HG03064 (cell line): ENCODE data around the gene SKIDA1.

Experiments
- ATAC-seq: cut with Tn5 transposase; IDR thresholded peaks from one replicate; pipeline ENCODE4 v1.9.1; 2021; ENCODE audit warnings: low read depth; ENCODE audit not compliant: unreplicated experiment

The SKIDA1 gene

DNA sequence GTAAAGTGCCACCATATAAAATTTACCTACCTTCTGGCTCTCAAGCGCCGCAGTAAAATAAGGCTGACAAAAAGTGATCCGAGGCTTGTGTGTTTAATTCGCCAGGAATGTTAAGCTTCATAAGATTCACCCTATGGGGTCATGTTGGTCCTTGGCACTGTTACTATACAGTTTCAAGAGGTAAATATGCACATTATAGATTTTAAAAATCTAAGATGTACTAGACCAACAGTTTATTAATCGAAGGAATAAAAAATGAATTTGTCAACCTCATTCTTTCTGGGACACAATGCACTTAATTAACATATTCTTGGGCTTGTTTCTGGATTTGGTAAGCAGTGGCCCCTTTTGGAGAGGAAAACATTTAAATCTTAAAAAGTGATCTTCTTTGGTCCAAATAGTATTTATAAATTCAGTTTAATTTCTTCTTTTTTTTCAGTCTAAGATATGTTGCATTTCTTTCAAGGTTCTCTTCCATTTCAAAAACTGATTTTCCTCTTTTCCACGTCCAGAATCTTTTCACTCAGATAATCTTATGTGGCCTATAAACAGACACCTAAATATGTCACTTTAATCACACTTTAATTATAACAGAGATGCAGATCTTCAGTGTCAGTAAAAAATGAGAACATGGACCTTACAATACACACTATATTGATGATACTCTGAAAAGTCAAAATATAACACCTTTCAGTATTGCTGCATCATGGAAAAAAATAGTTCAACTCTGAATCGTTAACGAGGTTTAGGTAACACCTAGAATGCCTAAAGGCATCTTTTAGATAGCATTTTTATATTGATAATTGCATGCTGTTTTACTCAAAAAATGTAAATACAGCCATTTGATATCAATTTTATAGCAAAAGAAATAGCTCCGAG is 3.8 kb upstream of the SKIDA1 start:
- ATAC-seq: no peak

DNA sequence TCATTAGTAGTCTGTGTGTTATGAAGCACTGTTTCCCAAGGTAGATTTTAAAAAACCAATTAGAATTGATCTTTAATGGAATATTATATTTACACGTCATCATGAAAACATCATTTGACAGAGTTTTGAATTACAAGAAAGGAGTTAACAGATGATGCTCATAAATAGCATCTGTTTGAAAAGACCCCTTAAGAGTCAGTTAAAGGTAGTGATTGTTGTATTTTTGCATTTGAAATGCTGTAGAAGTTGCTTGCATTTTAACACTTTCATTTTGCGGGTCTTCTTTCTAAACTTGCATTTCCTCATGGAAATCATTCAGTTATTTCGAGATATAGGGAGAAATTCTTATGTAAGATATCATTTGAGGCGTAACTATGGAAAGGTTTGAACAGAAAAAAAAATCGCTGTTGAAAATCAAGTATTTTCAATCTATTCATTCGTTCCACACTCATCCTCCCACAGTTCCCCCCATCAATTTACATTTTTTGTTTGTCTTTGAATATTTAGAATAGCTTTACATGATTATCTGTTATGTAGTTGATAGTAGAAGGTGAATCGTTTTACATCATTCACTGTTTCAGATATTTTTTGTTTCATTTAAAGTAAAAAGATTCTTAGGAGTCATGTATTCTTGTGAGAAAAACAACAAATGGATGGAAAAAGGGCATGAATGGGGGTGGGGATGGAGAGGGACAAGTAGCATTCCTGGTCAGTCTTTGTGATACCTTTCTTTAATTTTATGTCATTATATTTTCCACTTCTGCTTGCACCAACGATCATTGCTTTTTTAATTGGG is 3.0 kb upstream of the SKIDA1 start:
- no peak for ATAC-seq

DNA sequence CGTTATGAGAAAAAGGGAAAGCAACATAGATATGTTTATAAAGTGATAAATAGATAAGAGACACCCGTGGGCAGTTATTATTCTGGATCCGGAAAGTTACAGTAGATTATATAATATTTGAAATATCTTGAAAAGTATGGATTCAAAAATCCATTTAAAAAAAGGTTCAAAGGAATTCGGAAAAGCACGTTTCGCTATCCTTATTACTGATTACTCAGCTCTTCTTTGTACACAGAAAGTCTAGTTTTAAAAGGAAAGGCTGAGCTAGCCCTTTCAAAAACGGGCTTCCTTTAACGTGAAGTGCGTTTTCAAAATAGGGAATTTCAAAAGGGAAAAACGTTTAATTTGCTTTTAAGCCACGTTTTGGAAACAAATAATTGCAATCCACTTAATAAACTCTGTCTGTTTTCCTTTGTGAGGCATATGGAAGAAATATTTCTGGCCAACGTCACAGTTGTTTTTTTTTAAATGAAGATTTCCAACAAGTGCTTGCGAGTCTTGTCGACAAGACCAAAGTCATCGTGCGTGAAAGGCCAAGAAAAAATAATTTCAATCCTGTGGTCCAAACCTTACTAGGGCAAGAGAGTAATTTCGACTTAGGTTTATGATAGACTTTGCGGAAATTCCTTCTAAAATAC is 2.2 kb upstream of the SKIDA1 start:
- ATAC-seq: no peak

DNA sequence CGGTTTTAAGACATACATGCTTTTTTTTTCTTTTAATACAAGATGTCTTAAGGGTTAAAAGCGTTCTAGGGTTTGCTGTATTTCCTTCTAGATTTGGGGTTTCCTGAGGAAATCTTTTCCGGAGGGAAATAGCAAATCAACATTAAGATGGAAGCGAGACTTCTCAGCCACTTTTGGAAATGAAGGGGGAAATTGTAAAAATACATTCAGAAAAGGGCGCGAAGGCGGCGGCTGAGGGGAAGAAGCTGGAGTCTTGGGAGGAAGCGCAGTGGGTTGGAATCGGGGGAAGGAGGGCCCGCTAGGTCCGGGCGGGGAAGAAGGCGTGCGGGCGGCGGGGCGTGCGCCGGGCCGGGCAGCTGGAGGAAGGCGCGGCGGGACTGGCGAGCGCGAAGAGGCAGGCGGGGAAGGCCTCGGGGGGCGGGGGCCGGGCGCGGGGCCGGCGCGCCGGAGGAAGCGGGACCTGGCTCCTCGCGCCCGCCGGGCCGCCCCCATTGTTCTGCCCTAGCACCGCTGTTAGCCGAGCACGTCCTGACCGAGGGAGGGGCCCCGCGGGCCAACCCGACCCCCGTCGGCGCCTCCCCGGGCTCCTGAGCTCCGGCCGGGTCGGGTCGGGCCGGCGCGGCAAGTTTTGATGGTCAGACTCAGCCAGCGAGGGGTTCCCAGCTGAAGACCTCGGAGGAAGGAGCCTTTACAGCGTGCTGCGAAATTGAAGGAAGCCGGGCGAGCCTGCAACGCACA is 1.5 kb upstream of the SKIDA1 start:
- no peak for ATAC-seq

DNA sequence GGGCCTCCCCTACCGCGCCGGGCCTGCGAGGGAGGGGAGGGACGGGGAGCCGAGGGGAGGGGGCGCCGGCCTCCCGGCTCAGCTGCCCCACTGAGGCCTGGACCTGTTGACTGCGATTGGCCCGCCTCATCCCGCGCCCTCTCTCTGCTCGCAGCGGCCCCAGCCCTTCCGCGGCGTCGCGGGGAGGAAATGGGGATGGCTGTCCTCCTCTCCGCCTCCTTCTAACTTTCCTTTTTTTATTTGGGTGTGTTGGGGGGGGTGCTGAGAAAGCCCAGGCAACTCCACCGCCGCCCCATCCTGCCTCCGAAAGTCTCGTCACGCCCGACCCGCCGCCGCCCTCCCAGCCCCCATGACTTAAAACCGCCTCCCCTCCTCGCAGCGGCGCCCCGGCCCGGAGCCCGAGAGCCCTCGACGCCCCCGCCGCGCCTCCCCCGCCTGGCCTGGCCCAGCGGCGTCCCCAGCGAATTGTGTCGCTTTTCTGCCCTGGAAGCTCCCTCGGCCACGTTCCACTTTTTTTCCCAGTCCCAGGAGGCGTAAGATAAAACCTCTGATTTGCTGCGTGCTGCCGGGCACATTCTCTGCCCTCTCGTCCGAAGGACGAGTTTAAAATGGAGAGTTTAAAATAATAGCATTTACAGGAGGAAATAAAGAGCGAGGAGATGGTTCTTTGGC is 842 bp upstream of the SKIDA1 start:
- peak; percentile 13 for ATAC-seq

DNA sequence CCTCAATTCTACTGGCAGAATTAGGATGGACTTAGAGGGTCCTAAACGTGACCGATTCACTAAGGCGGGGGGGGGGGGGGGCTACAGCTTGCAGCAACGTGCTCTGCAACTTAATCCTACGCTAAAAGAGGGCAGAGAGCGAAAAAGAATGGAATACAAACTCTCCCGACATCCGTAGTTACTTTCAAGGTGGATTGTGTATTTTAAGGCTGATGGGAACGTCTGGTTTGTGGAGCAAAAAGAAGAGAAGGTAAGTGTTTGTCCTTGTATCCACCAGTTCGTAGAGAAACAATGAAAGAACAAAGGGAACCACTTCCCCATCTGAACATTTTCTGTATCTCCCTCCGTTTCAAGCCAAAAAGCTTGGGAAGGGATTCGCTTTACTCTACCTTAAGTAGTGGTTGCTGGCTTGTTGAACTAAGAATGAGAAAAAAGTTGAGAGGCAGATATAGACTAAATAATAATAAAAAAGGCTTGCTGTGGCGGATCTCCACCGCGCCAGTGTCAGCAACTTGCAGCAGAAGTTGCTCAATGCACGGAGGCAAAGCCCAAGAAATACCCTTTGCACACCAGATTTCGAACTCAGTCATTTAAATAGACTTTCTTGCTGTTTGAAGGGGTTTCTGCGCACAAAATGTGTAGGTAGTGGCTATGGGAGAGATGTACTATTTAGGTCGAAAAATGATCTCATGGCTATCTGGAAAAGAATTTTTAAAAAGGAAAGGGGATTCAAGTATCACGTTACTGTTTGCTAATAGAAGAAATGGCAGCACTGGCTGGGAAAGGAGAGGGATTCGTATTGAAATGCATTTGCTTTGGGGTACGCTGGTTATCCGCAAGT is 736 bp downstream of the SKIDA1 start:
- no peak for ATAC-seq

DNA sequence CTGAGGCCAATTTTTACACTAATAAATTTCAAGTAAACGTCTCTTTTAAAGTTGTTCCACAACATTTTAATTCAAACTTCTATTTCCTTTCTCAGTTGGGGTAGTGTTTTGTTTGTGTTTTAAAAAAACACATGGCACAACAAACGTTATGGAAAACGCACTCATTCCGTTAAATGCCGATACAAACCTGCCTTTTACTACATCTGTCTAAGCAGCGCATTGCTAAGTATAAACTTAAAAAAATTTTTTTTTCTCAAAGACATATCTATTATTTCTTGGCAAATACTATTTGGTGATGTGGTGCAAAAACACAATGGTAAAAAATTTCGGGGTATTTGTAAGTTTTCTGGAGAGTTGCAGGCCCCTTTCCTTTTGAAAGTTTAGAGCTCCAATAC is 1.4 kb downstream of the SKIDA1 start:
- no peak for ATAC-seq

DNA sequence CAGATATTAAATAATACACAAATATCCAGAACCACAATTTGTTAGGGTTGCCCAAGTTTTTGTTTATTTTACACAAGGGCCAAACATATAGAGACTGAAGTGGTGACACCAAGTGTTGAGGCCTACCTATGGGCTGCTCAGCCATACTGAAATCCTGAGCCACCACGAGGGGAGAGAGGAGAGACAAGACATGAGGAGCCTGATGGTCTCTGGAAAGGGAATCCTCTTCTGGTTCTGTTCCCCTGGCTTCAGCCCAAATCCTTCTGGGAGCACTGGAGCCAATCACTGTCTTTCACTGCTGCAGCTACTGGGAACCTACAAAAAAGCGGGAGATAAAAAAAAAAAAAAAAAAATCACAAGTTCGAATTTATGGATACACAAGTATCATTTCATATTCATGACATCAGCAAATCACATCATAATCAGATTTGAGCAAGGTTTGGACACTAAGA is 1.9 kb downstream of the SKIDA1 start:
- ATAC-seq: no peak

DNA sequence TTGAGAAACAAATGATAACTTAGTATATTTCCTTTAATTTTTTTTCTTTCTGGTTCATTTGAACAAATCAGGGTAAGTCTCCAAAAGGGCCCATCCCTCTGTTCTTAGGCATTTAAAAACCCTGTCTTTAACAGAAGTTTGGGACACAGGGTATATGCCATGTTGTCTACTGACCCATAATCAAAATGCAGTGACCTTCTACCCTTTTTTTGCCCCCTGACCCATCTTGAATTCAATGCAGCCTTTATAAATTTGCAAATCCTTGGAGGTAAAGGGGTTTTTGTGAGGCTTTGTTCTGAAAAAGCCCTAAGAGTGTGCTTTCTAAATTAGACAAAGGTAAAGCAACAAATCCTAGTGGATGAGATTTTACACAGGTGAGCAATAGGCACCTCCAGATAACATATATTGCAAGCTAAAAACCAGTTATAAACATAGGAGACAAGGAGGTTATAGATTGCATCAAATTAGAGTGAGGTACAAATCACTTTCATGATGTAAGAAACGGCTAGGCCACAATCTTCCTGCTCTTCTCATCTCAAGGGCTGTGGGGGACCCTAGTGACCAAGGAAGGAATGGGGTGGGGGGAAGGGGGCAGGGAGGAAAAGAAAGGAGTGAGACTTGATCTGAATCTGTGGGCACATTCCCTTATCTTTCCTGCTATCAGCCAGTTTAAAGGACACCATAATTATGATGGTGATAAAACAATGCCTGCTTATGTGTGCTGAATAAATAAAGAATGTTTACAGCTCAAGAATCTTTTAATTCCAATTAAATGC is 2.7 kb downstream of the SKIDA1 start:
- ATAC-seq: no peak

DNA sequence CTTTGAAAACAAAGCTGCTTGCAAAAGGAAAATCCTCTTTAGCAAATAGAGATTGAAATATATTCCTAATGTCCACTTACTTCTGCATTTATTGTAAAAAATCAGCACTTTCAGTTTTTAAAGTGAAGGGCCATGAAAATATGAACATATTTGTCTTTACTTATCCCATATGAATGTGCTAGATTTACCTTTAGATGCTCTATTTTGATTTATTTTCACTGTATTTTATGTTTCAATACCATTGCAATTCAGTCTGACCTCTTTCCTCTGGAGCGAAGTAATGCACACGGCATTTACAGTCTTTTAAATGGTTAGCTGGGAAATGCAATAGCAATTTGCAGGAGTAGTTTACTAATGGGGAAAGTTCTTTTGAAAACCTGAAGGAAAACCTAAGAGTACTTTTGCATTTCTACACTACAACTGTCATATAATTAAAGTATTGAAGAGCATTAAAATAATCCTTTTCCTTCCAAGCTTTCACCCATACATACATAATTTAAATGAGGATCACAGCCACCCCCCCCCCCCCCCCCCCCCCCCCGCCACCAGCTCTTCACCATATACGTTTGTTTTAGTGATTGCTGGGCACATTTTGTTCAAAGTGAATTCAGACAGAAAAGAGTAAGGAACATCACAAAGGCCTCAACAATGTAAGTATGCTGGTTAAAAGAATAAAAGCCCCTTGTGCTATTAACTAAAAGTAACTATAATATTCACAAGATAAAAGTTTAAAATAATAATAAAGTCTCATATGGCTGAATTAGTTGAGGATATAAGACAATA is 3.5 kb downstream of the SKIDA1 start:
- ATAC-seq: no peak

DNA sequence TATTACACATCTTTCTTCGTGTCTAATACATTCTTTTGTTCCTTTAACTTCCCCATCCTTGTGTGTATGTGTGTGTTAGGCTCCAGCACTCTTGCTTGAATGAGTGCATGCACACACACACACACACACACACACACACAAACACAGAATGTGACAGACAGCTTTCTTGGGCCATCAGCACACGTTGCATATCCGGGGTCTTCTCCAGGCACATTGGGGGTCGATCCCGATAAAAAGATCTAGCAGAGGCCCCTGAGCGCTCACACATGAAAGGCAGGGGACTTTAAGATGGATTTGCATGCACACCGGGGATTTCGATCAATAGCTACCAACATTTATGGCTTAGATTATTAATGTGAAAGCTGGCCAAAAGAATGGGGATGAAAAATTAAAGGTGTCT is 4.5 kb downstream of the SKIDA1 start:
- no peak for ATAC-seq

DNA sequence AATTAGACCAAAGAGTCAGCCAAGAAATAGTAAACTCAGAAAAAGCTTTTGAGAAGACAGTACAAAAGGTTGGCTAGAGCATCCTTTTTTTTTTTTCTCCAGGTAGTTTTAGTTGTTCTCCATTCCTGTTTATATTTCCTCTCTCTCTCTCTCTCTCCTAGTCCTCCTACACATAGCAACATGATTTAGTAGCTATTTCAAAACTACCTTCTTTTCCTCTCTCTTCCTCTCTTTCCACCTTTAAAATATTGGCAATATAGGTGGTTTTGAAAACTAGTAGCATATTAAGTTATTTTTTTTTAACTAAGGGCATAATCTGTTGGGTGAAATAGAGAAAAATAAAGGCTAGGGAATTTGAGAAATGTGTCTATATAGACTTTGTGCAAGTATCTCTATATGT is 5.0 kb downstream of the SKIDA1 start:
- no peak for ATAC-seq

DNA sequence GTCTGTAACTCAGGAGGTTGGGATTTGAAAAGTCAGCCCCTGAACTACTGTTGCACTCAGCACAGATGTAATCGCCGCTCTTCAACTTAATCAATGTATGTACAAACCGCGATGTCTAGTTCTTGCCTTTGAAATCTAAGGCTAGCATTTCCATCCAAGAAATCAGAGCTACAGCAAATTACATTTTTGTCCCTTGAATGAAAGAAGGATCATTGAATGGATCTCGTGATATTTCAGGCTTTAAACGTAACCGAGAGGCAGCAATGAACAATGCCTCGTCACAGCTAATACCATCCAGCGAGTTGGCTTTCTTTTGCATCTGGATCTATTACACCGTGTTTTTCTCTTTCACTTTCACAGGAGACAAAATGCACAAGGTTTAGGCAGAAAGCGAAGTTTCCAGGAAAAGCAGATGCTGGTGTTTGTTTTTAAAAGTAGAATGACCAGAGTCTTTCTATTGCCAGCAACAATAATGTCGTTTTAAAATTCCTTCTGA is 5.5 kb downstream of the SKIDA1 start:
- no peak for ATAC-seq

DNA sequence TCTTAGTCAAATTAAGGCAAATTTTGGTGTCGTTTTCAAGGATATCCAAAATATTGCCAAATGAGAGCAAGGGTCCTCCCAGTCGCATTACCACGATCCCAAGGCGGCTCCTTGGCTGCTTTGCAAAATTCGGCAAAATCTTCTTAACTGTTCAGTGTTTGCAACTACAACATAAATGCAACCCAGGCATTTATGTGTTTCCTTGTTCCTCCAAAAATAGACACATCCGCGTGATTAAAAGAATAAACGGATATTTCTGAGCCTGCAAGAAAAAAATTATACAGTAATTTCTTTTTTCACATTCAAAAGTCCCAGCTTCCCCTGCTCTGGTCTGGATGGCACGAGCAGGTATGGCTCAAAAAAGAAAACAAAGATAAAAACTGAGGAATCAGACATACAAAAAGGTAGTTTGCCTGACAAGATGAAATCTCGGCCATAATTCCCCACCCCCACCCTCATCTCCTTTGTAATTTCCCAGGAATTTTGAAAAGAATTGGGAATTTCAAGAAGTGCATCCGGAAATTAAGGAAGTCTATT is 6.0 kb downstream of the SKIDA1 start:
- ATAC-seq: no peak

DNA sequence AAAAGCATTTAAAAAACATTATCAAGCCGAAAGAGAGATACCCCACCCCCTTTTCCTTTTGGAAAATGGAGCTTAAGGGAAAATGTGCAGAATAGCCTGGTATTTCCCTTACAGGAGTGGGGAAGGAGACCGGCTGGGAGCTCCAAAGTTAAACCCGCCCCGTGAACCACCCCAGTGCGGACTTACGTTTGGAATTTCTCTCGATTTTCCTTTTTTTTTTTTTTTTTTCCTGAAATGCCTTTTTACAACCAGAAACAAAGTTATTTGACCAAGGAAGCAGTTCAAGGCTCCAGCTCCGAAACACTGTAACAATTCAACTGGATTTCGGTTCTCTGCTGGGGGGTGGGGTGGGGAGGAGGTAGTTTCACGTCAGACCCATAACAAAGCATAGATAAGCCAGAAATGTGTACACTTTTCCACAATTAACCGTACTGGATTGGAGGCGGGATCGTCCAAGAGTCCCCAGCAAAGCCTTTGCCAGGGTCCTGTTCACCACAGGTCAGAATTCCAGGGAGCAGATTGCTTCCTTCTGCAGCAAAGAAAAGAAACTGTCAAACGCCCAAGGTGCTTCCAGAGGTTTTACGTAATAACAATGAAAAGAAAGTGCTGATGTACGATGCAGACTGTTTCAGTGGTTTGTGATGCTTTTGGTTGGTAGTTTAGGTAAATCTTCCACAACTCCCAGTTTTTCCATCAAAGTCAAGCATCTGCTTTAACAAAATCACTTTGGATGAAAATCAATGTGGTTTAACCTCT is 6.7 kb downstream of the SKIDA1 start:
- ATAC-seq: no peak

DNA sequence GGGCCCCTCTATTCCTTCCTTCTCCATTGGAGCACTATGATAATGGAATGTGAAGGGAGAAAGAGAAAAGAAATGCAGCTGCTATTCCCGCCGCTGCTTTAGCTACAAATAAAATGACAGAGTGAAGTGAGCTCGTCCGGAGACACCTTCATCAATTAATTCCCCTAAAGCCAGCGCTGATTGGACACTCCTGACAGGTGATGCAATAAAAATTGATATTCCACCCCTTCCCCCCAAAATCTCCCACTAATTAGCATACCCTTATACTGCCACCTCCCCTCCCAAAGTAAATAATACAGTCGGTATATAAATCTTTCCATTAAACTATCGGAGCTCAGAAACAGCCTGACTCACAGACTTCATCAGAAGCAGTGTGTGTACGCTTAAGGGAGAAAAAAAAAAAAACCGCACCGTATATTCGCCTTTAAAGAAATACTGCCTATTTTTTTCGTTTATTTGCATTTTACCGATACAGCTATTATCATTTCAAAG is 7.3 kb downstream of the SKIDA1 start:
- ATAC-seq: no peak
